Stimulated activated CD4-positive, alpha-beta T cell treated with anti-CD3 and anti-CD28 coated beads, Interleukin-1b, Interleukin-23, amount 100 ng/mL, for 1 hour (primary cell): ENCODE results near the gene GRB10.
"Not testable (repeated sequence)": the region's sequence is repeated elsewhere in the genome, so short reads cannot be mapped to it uniquely, and the experiment has no call there.

Source experiments
- DNase-seq, 2 donors: peaks; one replicate each; pipeline ENCODE4 v3.0.0-alpha.2; 2020; ENCODE audit warnings: low read depth in 2 of 2

GRB10 gene

GRCh38 chr7:50582271-50582670 is 200.4 kb downstream of the GRB10 start:
- DNase-seq = not testable (repeated sequence)

GRCh38 chr7:50580666-50581065 is 202.0 kb downstream of the GRB10 start:
- not testable (repeated sequence) for DNase-seq

DNA sequence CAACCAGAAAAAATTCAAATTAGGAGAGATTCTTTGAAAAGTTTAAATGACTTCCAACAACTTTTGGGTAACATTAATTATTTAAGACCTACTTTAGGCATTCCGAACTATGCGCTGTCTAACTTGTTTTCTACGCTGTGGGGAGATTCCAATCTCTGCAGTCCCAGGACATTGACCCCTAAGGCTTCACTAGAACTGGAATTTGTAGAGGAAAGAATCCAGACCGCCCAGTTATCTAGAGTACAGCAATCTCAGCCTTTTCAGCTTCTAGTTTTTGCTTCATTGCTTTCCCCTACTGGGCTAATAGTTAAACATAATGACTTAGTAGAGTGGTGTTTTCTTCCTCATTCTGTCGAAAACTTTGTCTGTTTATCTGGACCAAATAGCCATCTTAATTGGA is 202.6 kb downstream of the GRB10 start:
- DNase-seq = no peak

- DNase-seq = not testable (repeated sequence)
These were observed 204.6 kb downstream of the GRB10 start for GRCh38 chr7:50578105-50578504.

DNA sequence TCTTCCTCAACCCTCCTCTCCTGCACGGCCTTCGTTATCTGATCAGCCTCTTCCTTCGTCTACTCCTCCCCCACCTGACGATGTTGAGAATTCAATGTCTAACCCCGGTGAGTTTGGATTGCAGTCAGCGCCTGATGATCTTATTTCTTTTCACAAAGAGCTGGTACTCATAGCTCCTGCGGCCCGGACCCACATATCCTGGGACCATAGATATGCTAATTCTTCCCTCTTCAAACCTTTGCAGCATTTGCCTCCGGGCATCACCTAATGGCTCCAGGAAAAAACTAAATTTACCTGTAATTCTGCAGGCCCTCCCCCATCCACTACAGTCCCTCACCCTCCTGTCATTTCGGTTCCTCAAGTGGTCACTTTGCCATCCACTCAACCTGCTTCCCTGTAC is 205.1 kb downstream of the GRB10 start:
- no peak for DNase-seq

- not testable (repeated sequence) for DNase-seq
These were observed 206.3 kb downstream of the GRB10 start for GRCh38 chr7:50576388-50576787.

- no peak for DNase-seq
These were observed 214.9 kb downstream of the GRB10 start for GRCh38 chr7:50567715-50568261.

GRCh38 chr7:50565977-50566376 is 216.7 kb downstream of the GRB10 start:
- no peak for DNase-seq

DNA sequence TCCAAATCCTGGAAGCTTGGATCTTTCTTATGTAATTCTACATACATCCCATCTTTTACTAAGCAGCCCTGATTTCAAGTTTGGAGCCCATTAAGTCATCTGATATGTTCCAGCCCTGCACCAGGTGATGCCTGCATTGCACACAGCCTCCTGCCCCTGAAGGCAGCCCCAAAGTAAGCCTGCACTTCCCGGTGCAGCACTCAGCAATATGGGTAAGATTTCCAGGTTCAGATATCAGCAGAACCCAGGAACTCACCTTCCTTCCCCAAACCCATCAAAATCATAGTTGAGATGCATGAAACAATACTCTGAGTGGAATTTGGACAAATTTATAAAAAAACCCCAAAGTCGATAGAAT is 217.2 kb downstream of the GRB10 start:
- DNase-seq = no peak

DNA sequence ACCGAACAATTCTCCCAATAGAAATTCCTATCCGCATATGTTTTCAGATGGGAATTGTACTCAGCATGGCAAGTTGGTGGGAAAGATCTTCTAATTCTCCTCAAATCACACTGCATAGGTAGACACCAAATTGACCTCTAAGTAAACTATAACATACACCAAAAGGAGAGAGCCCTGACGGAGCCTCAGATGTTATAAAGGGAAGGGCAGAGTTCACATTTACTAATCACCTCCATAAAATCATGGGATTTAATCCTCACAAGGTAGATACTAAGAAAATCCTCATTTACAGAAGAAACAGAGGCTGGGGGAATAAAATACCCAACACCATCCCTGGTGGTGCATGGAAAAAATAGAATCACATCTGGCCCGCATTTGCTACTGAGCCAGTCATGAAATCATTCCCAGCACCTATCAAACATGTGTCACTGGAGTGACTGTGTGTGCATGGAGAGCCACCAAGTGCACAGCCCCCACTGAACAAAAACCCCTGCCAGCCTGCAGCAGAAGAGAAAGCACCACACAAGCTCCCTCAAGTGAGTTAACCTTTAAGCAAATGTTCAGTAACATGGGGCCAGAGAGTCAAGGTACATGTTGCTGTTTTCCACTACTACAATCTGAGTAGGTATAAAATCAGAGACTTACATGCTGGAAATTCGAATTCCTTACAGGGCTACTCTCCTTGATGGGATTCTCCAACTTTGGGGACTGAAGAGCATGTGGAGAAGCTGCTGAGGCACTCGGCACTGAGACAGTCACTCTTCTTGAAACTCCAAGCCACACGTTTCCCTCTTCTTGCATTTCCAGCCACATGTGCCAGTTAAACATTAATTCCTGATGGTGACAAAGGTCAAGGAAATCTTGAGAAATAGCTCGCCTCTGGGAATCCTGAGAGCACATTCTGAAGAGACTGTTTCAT is 217.8 kb downstream of the GRB10 start, which contains the start of gene DDC:
TSS of gene DDC (minus strand) at position 766 of the 919 bp plus-strand sequence. CDS start 21,320 bp downstream, outside the sequence.
- DNase-seq = no peak

- no peak for DNase-seq
These were observed 218.5 kb downstream of the GRB10 start for GRCh38 chr7:50564171-50564570.

- DNase-seq = no peak
These were observed 220.6 kb downstream of the GRB10 start for GRCh38 chr7:50562136-50562535.

DNA sequence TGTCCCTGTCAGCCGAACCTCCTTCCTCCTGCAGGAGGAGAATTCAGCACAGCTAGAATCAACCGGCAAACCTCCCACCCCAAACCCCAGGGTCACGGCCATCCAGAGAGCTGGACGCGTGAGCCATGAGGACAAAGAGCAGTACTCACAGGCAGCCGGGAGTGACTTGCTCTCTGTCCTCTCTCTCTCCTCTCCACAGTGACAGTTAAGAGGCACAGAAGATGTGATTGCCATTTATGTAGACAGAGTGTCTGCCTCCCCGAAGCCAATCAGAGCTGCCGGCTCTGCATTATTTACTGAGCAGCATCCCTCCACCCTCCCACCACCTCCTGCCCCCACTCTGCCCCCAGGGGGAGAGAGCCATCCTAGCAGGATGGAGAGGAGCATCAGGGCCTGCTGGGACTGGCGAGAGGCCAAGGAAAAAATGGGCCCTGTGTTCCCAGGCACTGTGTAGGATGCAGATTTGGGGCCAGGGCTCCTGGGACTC is 221.8 kb downstream of the GRB10 start:
- DNase-seq = no peak

- no peak for DNase-seq
These were observed 222.8 kb downstream of the GRB10 start for GRCh38 chr7:50559881-50560280.

GRCh38 chr7:50558294-50559053 is 224.2 kb downstream of the GRB10 start:
- DNase-seq = no peak

DNA sequence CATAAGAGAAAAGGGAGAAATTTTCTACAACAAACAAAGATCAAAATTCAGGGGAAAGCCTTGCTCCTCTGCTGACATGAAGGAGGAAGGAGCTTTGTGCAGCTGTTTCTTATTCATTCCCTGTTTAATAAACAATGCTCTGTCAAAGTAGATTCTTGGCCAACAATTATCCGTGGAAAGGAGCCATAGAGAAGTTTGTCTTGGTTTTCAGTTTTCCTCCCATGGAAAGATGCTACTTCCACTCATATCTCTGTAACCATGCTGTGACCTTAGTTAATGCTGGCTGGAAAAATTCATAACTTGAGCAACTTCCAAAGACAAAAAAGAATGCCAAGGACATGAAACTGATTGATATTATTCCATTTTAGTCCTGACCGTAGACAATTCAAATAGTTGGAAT is 225.6 kb downstream of the GRB10 start:
- DNase-seq = no peak

- no peak for DNase-seq
These were observed 226.3 kb downstream of the GRB10 start for GRCh38 chr7:50556247-50556991.

- DNase-seq = no peak
These were observed 227.0 kb downstream of the GRB10 start for GRCh38 chr7:50555594-50556140.

- DNase-seq = no peak
These were observed 228.0 kb downstream of the GRB10 start for GRCh38 chr7:50554431-50555322.

DNA sequence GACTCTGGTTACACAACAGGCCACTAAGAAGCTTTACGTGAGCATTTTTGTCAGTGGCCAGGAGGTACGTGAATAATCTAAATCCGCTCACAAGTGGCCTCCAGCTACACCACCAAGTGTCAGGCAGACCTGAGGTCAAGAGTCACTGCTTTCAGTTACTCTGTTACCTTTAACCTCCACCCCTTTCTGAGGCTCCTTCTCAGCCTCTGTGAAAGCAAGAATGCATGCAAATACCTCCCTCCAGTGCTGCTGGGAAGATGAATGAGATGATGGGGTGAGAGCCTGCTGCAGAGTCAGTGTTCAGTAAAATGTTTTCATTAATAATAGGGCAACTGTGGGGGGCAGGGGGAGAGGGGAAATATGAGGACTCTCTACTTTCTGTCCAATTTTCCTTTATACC is 228.7 kb downstream of the GRB10 start:
- no peak for DNase-seq
